GM04504 (cell line): ENCODE measurements around the gene PLA2G2A.
"Not testable (repeated sequence)": the region's sequence is repeated elsewhere in the genome, so short reads cannot be mapped to it uniquely, and the experiment has no call there.

Experiments used
- DNase-seq: peaks from one replicate; pipeline ENCODE4 v3.0.0-alpha.2; 2012; ENCODE audit warnings: low read depth

The PLA2G2A gene

DNA sequence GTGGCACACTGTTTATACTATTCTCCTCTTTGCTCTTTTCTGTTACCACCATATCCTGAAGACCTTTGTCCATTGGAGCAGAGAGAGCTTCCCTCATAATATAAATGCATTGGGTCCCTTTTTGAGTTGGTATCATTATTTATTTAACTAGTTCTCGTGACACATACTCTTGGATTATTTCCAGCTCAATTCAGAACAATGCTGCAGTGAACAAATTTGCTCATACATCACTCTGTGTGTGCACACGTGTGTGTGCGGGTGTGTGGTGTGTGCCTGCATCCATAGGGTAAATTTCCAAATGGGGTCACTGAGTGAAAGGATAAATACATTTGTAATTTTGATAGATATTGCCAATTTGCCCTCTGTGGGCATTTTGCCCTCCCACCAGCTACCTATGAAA lies 5.8 kb downstream of the PLA2G2A start:
- no peak for DNase-seq

DNA sequence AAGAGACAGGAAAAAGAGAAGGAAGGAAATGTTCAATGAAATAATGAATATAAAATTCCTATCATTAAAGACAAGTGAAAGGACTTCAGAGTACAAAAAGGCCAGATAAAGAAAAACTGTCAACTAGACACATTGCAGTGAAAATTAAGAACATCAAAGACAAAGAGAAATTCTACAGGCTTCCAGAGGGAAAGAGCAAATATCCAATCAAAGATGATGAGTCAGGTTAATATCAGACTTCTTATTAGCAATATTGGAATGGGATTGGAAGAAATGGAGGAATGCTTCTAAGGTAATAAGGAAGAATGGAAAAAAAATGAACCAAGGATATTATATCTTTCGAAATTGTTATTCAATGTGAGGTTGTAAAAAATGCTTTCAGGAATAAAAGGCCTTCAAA lies 7.8 kb downstream of the PLA2G2A start:
- no peak for DNase-seq

DNA sequence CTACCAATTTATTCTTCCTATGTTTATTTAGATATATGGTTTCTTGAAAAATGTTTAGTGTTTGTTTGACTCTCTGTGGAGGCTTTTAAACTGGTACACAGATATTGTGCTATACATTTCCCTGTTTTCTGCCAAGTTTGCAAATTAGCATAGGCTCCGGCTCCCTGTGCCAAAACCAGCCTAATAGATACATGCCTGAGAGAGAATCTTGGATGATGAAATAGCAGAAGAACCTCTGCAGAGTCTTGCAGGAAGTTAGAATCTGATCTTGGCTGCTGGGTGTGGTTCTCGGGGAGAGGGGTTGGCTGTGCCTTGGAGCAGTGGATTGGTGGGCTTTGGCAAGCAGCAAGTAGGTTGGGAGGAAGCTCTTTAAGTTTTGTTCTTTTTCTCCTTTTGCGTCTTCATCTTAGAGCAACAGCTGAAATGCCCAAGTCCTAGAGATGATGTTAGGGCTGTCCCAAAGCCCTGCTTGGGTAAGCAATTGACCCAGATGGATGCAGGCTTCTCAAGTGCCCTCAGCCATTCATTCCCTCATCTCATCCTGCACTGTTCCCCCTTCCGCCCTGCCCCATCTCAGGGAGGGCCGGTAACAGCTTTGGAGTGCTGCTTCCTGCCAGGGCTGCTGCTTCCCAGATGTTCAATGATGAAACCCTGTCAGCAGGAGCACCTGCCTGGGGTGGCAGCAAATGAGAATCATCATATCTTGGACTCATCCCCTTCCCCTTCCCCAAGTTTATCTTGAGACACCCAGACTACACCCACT lies 9.3 kb downstream of the PLA2G2A start:
- no peak for DNase-seq

DNA sequence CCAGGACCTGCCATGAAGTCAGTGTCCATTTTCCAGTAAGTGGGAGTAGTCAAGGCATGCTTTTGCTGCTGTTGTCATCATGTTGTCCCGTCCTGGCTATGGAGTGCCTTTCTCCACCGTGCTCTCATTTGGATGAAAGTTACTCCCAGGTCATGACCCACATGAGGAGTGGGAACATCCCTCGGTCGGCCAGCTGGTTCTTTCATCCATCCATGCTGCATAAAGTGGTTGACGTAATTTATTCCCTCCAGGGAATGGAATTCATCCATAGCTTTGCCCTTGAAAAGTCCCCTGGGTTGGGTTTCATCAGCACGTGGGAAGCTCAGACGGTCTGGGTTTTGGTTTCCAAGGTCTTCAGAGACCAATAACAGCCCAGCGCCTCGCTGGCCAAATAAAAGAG lies 11.6 kb downstream of the PLA2G2A start:
- DNase-seq, result no peak

DNA sequence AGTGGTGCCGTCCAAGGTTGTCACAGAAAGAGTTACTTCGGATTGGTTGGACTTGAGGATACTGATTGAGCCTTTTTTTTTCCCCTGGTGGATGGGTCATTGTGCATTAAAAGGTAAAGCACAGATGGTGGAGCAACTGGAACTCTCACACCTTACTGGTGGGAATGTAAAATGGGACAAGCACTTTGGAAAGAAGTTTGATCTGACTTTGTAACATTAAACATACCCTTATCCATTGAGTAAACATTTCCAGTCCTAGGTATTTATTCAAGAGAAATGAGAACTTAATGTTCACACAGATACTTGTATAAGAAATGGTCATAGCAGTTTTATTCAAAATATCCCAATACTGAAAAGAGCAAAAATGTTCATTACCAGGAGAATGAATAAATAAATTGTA lies 14.9 kb downstream of the PLA2G2A start:
- no peak for DNase-seq

DNA sequence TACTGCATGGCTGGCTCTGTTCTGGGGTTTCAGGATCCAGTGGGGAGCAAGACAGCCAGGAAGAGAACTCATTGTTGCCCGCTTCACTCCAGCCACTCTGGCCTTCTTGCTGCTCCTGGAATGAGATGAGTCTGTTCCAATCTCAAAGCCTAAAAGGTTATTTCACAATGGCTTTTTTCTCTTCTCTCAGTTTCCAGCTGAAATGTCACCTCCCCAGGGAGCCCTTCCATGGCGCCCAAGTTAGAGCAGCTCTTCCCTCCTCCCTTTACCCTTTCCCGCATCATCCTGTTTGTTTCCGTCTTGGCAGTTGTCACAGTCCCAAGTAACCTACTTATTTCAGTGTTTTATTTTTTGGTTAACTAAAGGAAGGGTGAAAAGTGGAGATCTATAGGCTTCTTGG lies 15.8 kb downstream of the PLA2G2A start:
- DNase-seq, result no peak

DNA sequence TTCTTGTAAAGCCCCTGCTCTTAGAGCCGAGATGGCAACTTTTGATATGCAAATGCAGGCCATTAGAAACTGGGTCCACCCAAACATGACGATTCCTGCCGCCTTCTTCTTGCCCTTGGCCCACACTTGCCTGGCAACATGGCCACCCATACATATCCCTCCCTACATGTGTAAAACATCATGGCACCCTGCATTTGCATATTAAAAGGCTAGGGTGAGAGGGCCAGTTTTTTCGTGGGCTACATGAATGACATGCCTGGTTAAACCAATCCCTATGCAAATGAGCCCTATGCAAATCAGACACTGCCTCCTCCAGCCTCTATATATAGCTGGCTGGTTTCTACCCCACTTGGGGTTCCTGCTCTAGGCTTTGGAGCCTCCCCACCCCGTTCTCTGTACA lies 18.8 kb downstream of the PLA2G2A start:
- DNase-seq, result no peak

DNA sequence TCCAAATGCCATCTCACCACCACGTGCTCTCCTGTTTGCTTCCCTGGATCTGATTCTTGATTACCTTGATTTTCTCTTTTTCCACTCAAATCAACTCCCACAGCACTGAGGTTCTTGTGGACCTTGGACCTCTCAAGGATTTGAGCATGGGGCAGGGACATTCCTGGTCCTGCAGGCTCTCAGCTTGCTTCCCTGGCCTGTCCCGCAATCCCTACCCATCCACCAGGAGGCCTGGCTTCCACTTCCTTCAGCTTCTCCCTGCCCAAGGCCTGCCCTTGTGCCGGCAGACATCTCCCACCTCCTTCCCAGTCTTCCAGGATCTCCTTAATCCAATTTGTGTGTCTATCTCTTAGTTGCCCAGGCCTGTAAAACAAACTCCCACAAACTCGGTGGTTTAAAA lies 21.6 kb downstream of the PLA2G2A start:
- DNase-seq, result no peak

DNA sequence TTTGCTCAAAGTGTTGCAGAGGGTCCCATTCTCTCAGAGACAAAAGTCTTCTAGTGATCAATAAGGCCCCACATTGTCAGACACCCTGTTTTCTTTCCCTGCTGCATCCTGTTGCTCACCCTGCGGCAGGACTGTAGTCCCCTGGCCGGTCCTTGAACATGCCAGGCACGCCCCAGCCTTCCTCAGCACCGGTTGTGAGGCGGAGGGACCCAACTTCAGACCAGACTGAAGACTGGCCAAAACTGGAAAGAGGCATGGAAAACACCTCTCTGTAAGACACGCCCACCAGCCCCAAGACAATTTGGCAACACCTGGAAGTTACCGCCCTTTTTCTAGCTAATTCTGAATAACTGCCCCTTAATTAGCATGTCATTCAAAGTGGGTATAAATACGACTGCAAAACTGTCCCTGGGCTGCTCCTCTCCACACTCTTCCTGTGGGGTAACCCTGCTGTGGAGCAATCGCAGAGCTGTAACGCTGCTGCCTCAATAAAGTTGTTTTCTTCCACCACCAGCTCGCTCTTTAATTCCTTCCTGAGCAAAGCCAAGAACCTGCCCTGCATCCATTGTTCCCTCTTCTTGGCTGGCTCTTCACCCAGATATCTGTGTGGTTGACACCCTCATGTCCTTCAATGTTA lies 23.8 kb downstream of the PLA2G2A start:
- no peak for DNase-seq

DNA sequence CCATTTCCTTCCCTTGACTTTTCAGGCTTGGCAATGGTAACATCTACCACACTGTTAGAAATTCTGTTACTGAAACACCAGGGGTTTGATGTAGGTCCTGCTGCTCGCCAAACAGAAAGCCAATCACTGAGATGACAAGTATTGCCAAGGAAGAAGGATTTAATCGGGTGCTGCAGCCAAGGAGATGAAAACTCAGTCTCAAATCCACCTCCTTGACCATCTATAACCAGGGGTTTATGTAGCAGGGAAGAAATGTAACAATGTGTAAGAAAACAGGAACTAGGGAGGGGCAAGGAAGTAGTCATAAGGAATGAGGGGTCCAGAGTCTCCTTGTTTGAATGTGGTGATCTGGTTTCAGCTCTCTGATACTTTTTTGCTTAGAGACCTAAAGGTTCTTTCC lies 25.4 kb downstream of the PLA2G2A start:
- DNase-seq, result no peak

DNA sequence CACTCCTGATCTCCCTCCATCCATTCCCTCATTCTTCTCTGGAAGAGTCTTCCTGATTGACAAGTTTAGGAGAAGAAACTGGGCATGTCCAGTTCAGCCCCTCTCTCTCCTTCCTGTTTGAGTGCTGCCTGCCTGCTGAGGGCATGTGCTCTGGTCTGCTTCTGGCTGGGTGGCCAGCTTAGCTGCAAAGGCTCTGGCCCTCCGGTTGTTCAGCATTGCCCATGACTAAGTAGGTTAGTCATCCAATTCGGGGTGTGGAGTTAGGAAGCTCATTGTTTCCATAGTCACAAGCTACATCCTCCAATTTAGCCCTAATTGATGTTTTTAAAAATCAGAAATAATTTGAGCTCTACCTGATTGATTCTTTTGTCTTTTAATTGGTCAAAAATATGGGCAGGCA lies 30.4 kb downstream of the PLA2G2A start:
- DNase-seq, result peak; percentile 53

DNA sequence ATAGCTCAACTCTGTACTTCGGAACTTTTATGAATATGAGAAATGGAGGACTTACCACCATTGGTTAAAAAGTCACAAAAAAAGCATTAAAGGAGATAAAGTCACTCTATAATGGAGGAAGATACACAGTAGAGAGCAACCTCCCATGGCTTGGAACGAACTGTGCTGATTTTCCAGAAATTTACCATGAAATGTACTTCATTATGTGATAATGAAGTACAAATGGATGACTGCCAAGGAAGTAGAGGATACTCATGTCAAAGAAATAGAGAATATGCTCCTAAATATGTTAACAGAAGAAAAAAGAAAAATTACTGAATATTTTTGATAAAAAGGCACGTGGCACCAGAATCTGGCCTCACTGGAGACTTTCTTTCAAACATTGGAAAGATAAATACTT lies 32.4 kb downstream of the PLA2G2A start:
- DNase-seq, result no peak

DNA sequence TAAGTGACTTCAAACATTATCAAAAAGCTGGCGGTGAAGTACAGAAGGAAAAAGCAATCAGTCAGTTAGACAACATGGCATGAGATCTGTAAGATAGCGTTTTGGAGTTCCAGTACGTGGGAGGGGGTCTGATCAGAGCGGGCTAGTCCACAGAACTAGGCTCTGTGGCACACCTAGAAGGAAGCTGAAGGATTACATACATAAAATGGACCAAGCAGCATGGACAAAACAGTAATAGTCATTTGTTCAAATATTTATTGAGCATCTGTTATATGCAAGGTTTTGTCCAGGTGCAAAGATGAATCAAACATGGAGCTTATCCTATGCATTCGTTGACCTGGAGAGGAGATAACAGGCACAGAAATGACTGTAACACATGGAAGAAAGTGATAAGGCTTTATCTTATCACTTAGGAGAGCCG lies 33.1 kb downstream of the PLA2G2A start:
- no peak for DNase-seq

DNA sequence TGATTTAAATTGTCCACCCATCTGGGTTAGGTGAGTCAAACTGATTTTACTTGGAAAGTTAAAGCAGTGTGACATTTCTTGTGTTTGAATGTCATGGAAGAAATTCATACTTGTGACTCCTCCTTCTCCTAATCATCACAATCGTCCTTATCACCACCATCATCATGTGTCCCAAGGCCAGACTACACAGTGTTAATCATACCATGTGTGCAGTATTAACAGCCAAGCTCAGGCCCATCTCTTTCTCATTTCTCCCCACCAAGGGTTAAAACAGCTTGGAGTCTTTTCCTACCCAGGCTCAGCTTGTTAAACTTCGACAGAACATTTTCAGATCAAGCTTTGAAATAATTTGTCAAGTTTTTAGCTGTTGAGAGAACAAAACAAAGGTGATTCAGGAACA lies 33.5 kb downstream of the PLA2G2A start:
- DNase-seq, result no peak

DNA sequence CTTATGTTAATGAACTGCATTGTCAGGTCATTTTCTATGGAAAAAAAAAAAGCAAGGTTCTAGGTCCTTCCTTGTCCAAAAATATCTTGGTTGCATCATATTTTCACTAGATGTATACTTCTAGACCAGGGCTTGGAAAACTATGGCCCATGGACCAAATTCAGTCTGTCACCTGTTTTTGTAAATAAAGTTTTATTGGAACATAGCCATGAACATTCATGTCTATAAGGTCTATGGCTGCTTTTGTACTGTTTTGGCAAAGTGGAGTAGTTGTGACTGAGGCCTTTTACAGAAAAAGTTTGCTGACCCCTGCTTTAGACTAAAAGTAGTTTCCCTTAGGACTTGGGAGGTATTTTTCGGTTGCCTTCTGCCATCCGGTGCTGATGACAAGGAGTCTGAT lies 36.8 kb downstream of the PLA2G2A start:
- no peak for DNase-seq

DNA sequence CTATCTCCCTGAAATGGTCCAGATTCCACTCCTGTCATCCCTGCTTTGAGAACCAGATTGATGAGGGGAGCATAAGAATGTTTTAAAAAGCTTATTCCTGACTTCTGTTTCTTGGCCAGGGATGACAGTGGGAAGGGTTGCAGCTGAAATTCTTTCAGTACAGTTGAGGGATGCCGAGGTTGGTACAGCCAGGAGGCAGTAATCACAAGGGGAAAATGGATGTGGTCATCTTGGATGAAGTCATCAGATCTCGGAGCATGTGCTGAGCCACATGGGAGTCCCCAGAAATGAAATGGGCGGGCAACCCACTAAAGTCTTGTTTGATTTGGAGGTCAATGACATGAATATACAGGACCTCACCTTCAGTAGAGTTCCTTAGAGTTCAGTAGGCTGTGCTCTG lies 37.3 kb downstream of the PLA2G2A start:
- DNase-seq, result no peak

DNA sequence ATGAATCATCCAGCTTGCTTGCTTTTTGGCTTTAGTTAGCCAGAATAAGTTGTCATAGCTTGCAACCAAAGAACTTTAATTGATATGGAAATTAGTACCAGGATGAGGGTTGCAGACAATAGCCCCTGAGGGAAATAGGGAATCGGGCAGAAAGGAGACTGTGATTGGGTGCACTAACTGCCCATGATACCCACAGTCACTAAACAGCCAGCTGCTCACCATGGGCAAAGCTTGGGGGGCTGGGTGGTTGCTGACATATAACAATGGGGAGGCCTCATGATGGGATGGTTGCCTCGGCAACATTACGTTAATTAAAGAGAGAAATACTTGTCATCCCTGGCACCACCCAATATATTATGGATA lies 38.2 kb downstream of the PLA2G2A start:
- no peak for DNase-seq

DNA sequence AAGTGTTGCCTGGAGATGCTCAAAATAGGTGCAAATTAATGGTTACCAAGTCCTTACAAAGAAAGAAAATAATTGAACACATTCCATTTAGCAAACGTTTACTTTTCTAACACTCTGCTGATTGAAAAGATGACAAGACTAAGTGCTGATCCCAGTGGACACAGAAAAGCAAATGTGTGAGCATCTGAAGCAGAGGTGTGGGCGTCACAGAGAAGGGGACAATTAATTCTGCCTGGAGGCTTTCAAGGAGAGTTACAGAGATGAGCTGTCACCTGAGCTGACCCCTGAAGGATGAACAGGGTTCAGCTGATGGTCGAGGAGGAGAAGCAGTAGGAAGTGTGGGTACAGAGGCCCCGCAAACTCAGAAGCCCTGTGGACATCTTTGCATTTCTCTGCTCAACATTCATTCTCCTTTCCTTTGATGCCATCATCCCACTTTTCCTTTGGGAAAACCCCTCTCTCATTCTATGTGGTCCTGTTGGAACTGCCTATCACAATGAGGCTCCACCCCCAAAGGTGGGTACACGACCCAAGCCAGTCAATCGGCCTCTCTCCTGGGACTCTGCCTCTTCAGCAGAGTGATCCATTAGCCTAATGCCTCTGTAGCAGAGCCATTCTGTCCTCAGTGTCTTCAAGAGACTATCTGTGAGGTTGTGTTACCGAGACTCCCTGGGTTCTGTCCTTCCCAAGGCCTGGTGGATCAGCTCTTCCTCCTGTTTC lies 38.8 kb downstream of the PLA2G2A start:
- DNase-seq, result no peak

DNA sequence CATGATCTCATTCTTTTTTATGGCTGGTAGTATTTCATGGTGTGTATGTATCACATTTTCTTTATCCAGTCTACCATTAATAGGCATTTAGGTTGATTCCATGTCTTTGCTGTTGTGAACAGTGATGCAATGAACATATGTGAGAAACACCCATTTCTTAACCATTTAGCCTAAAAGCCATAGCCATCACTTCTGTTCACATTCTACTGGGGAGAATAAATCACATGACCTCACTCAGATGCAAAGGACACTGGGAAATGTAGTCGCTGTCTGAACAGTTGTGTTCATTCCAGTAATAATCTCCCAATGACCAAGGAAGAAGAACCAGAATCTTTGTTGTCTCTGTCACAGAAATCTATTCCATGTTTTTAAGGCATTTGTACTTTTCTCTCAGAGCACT lies 40.9 kb downstream of the PLA2G2A start:
- DNase-seq, result no peak

DNA sequence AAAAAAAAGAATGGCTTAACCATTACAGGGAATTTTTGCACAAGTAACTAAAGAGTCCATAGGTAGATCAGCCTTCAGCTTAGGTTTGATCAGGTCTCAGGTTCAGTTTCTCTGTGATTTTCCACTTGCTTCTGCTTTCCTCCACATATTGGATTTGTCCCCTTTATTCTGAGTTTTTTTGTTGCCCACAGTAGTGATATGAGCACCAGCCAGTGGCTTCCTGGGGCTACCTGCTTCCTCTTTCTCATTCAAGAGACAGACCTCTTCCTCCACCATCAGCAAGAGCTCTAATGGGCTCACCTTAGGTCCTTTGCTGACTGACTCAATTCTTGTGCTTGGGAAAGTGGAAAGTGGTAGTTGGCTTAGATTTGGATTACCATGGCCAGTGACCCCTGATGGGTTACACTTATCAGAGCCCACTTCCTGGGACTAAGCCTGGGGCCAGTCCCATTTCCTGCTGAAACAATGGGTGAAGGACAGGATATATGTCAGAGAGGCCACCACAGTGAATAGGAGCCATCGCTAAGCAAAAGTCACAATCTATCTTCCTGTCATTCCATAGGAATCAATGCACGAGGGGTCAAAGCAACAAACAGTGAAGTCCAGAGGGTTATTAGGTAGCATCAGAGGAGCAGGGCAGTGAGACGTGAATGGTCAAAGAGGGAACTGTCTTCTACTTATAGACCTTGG lies 43.2 kb downstream of the PLA2G2A start:
- no peak for DNase-seq

DNA sequence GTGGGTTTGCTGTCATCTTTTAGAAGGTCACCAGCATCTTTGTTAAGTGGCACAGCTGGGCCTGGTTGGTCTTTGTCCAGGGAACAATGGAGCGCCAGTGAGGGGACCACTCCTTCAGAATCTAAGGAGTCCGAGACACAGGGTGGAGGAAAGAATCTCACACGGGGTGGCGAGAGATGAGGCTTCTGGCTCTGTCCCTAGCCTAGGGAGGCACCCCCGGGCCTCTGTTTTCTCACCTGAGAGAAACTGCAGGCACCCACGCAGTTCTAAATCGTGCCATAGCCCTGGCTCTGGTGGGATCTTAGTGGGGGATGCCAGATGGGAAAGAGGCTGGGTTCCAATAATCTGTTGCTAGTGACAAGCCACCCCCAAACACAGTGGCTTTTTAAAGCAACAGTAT lies 45.1 kb downstream of the PLA2G2A start:
- DNase-seq, result no peak

DNA sequence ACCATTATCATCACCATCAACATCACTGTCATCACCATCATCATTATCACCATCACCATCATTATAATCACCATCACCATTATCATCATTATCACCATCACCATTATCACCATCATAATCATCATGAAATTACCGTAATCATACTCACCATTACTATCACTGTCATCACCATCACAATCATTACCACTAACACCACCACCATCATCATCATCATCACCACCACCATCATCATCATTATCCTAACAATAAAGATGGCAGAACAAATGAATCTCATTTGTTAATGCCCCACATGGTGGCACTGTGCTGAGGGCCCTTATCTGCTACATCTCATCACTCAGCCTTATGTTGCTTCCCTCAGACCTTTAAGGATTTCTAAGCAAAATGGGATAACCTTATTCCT lies 46.6 kb downstream of the PLA2G2A start:
- no peak for DNase-seq

DNA sequence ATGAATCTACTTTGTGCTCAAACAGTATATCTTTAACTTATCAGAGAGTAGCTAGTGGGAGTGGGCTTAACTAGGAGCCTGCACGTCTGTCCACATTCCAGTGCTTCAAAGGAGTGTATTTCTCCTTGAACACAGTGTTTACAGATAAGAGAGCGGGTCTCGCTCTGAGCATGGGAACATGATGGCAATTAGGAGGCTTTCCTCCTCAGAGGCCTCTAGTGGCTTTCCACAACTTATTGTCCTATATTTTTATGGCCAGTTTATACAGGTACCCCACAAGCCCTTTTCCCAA lies 52.3 kb downstream of the PLA2G2A start:
- not testable (repeated sequence) for DNase-seq
